GM19193 (cell line): ENCODE data around the gene PDE4B.

Experiments used
- POLR2A ChIP-seq: IDR thresholded peaks from 4 replicates; pipeline ENCODE4 v1.6.1; 2011; ENCODE audit not compliant: insufficient read depth, insufficient read length; ENCODE audit errors: extremely low read depth

Gene PDE4B

GRCh38 chr1:65894738-65895605 is 102.3 kb downstream of the PDE4B start:
- no peak for TF ChIP-seq POLR2A

- no peak for TF ChIP-seq POLR2A
These were observed 104.0 kb downstream of the PDE4B start for GRCh38 chr1:65896721-65897120.

GRCh38 chr1:65897485-65897884 is 104.8 kb downstream of the PDE4B start:
- no peak for TF ChIP-seq POLR2A

GRCh38 chr1:65904681-65905083 is 112.0 kb downstream of the PDE4B start:
- TF ChIP-seq POLR2A, result no peak

GRCh38 chr1:65910432-65910831 is 117.7 kb downstream of the PDE4B start:
- TF ChIP-seq POLR2A, result no peak

- TF ChIP-seq POLR2A, result no peak
These were observed 119.0 kb downstream of the PDE4B start for GRCh38 chr1:65911679-65912078.

- no peak for TF ChIP-seq POLR2A
These were observed 125.9 kb downstream of the PDE4B start for GRCh38 chr1:65918564-65918963.

- TF ChIP-seq POLR2A, result no peak
These were observed 128.8 kb downstream of the PDE4B start for GRCh38 chr1:65921446-65921845.

GRCh38 chr1:65924471-65924870 is 131.8 kb downstream of the PDE4B start:
- TF ChIP-seq POLR2A, result no peak

GRCh38 chr1:65938506-65938905 is 145.8 kb downstream of the PDE4B start:
- TF ChIP-seq POLR2A, result no peak

- TF ChIP-seq POLR2A, result no peak
These were observed 146.5 kb downstream of the PDE4B start for GRCh38 chr1:65939191-65939590.

GRCh38 chr1:65939636-65940035 is 146.9 kb downstream of the PDE4B start:
- TF ChIP-seq POLR2A, result no peak

- TF ChIP-seq POLR2A, result no peak
These were observed 147.4 kb downstream of the PDE4B start for GRCh38 chr1:65940126-65940525.

GRCh38 chr1:65942476-65942875 is 149.8 kb downstream of the PDE4B start:
- TF ChIP-seq POLR2A, result no peak

GRCh38 chr1:65946376-65946775 is 153.7 kb downstream of the PDE4B start:
- TF ChIP-seq POLR2A, result no peak

- no peak for TF ChIP-seq POLR2A
These were observed 154.3 kb downstream of the PDE4B start for GRCh38 chr1:65946960-65947359.
